DND-41 (cell line): Measurements from ENCODE around the gene CDKN1B.

Source experiments
- ATAC-seq: fragments of 200-7000 bp; cut with Tn5 transposase; 3 replicates; pipeline ENCODE4 v1.9.1; 2021; ENCODE audit warnings: low read depth; ENCODE audit not compliant: insufficient read depth
- DNase-seq: peaks from one replicate; pipeline ENCODE4 v3.0.0-alpha.2; 2020
- H2AFZ ChIP-seq: 2 replicates; pipeline ENCODE4 v1.6.0; 2012; ENCODE audit warnings: low read depth, low read length
- H3K27ac ChIP-seq: 2 replicates; pipeline ENCODE4 v1.5.1; 2012; ENCODE audit warnings: low read length, inconsistent platforms
- H3K27me3 ChIP-seq: fragments of 200-600 bp; sonication (generic); 2 replicates; pipeline ENCODE4 v1.6.0; 2012; ENCODE audit warnings: low read length, mild to moderate bottlenecking, inconsistent platforms; ENCODE audit not compliant: insufficient read depth, poor library complexity
- H3K36me3 ChIP-seq: 2 replicates; pipeline ENCODE4 v1.5.1; 2012; ENCODE audit warnings: low read length, inconsistent platforms; ENCODE audit not compliant: insufficient read depth
- H3K4me1 ChIP-seq: 2 replicates; pipeline ENCODE4 v1.5.1; 2012; ENCODE audit warnings: mild to moderate bottlenecking, low read length; ENCODE audit not compliant: insufficient read depth
- H3K4me2 ChIP-seq: 2 replicates; pipeline ENCODE4 v1.6.0; 2012; ENCODE audit warnings: mild to moderate bottlenecking, moderate library complexity, low read length, inconsistent platforms; ENCODE audit not compliant: insufficient read depth
- H3K4me3 ChIP-seq, 2 experiments: fragments of 200-600 bp in 1 of 2; shearing (Covaris generic) in 1 of 2; 2 replicates each; pipeline ENCODE4 v1.5.1; 2012 to 2016; ENCODE audit warnings: inconsistent platforms in 2 of 2, low read length in 2 of 2, mild to moderate bottlenecking in 2 of 2, low read depth in 1 of 2, moderate library complexity in 1 of 2
- H3K79me2 ChIP-seq: 2 replicates; pipeline ENCODE4 v1.6.0; 2012; ENCODE audit warnings: low read length, inconsistent platforms; ENCODE audit not compliant: insufficient read depth
- H3K9ac ChIP-seq: 2 replicates; pipeline ENCODE4 v1.6.0; 2012; ENCODE audit warnings: low read depth, mild to moderate bottlenecking, inconsistent platforms, low read length, moderate library complexity
- H3K9me3 ChIP-seq: 2 replicates; pipeline ENCODE4 v1.5.1; 2012; ENCODE audit warnings: low read length, moderate library complexity, mild to moderate bottlenecking, inconsistent platforms; ENCODE audit not compliant: insufficient read depth, severe bottlenecking
- H4K20me1 ChIP-seq: 2 replicates; pipeline ENCODE4 v1.6.0; 2012; ENCODE audit warnings: low read length; ENCODE audit not compliant: insufficient read depth
- EZH2 ChIP-seq: IDR thresholded peaks from 3 replicates; pipeline ENCODE4 v1.6.1; 2012; ENCODE audit warnings: borderline replicate concordance, low read depth, mild to moderate bottlenecking, moderate library complexity, low read length, inconsistent platforms; ENCODE audit not compliant: severe bottlenecking
- TF ChIP-seq, protein P1 (sequence below): IDR thresholded peaks from 2 replicates; pipeline ENCODE4 v1.5.1; 2012; ENCODE audit warnings: borderline replicate concordance, low read length, moderate library complexity, mild to moderate bottlenecking; ENCODE audit not compliant: poor library complexity, severe bottlenecking; ENCODE audit errors: extremely low read depth

The CDKN1B gene

DNA sequence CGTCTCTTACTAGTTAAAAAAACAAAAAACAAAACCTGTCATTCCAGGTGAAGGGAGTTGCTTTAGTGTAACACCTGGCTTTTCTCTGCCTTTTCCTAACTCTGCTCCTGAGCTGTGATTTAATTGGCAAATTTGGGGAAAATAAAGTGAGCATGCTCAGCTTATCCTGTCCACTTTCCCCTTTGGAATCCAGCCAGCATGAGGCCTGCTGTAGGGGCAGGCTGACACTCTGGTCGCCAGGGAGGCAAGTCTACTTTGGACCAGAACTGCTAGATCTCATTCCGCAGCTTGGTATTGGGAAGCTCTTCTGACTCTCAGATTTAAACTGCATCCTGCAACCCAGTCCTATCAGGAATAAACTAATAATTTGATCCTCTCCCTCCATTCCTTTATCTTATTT lies 30.1 kb downstream of the CDKN1B start:
- Histone ChIP-seq H3K9ac (no peak overlapping the region), H3K27ac (no peak overlapping the region), H2AFZ (no peak overlapping the region), H4K20me1 (no peaks in the 10 kb centered on the region), H3K79me2 (0 out of 2 replicates have a peak, but pooled peaks cover 7% of the 10 kb centered on the region), H3K27me3 (no peaks in the 10 kb centered on the region), H3K4me1 (no peaks in the 10 kb centered on the region), H3K36me3 (0 out of 2 replicates have a peak, but pooled peaks cover 3% of the 10 kb centered on the region), H3K9me3 (no peaks in the 10 kb centered on the region), H3K4me3 (no peak overlapping the region), H3K4me2 (no peak overlapping the region)
- TF ChIP-seq EZH2 = no peak
- TF ChIP-seq, protein P1, sequence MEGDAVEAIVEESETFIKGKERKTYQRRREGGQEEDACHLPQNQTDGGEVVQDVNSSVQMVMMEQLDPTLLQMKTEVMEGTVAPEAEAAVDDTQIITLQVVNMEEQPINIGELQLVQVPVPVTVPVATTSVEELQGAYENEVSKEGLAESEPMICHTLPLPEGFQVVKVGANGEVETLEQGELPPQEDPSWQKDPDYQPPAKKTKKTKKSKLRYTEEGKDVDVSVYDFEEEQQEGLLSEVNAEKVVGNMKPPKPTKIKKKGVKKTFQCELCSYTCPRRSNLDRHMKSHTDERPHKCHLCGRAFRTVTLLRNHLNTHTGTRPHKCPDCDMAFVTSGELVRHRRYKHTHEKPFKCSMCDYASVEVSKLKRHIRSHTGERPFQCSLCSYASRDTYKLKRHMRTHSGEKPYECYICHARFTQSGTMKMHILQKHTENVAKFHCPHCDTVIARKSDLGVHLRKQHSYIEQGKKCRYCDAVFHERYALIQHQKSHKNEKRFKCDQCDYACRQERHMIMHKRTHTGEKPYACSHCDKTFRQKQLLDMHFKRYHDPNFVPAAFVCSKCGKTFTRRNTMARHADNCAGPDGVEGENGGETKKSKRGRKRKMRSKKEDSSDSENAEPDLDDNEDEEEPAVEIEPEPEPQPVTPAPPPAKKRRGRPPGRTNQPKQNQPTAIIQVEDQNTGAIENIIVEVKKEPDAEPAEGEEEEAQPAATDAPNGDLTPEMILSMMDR = no peak
- DNase-seq = no peak
- no peak for ATAC-seq

DNA sequence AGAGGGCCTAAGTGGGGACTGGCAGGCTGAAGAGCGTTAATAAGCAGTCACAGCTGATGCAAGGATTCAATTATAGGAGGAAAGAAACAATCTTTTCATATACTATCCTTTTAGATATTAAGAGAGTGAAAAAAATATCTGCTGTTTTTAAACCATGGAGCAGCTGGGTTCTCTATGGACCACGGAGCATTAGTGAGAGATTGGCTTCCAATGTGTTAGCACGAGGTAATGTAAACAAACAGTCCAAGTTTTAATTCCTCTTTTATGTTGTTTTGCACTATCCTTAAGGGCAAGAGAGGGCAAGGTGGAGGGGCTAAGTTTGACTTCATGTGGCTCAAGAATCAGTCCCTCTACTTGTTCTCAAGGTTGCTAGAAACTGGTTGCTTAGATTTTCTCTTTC lies 30.9 kb downstream of the CDKN1B start:
- H3K4me2 ChIP-seq = no peak overlapping the region
- 0 out of 2 replicates have a peak, but pooled peaks cover 3% of the 10 kb centered on the region for H3K36me3 ChIP-seq
- H2AFZ ChIP-seq = no peak overlapping the region

DNA sequence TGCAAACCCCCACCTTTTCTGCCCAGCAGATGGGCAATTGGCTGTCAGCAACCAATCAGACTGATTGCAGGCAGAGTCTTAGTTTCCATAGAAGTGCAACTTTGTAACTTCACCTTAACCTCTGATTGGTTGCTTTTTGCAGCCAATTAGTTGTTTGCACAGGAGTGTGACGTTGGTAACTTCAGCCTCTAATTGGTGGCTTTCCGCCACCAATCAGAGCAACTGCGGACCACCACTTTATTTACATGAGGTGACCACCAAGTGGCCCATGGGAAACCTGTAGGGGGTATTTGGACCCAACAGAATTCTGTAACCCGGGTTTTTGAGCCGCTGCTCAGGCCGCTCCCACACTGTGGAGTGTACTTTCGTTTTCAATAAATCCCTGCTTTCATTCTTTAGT lies 32.3 kb downstream of the CDKN1B start:
- DNase-seq = no peak
- Histone ChIP-seq H3K79me2 (0 out of 2 replicates have a peak, but pooled peaks cover 7% of the 10 kb centered on the region), H3K4me3 (no peak overlapping the region), H3K9ac (no peak overlapping the region), H3K9me3 (no peaks in the 10 kb centered on the region), H3K4me1 (no peaks in the 10 kb centered on the region), H2AFZ (no peak overlapping the region), H3K27me3 (no peaks in the 10 kb centered on the region), H3K36me3 (no peaks in the 10 kb centered on the region), H4K20me1 (no peaks in the 10 kb centered on the region), H3K4me2 (no peak overlapping the region), H3K27ac (no peak overlapping the region)
- TF ChIP-seq, protein P1 = no peak
- TF ChIP-seq EZH2 = no peak
- ATAC-seq = no peak

More for the DNA sequence above, 30.9 kb downstream of the CDKN1B start:
- Histone ChIP-seq H3K9me3 (no peaks in the 10 kb centered on the region), H3K27ac (no peak overlapping the region), H3K27me3 (no peaks in the 10 kb centered on the region), H4K20me1 (no peaks in the 10 kb centered on the region), H3K4me1 (no peaks in the 10 kb centered on the region), H3K79me2 (0 out of 2 replicates have a peak, but pooled peaks cover 7% of the 10 kb centered on the region), H3K9ac (no peak overlapping the region), H3K4me3 (no peak overlapping the region)
- DNase-seq (no peak), ATAC-seq (no peak)
- TF ChIP-seq, protein P1 = no peak

DNA sequence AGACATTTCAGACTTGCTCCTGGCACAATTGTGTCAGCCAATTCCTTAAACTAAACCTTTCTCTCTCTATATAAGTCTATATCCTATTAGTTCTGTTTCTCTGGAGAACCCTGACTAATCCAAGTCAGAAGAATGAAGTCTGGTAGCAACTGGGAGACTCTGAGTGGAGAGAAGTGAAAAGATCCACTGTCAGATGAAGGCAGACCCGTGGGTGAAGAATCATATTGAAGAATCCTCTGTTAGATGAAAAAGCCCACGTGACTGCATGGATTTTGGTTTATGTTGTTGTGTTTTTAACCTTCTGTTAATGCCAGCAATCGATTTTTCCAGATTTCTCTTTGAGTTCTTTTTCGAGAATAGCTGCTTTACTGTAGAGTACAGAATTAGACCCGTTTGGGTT lies 38.8 kb downstream of the CDKN1B start:
- no peak overlapping the region for H3K27ac ChIP-seq
- H3K79me2 ChIP-seq = no peaks in the 10 kb centered on the region
- no peak overlapping the region for H2AFZ ChIP-seq
- no peak overlapping the region for H3K4me3 ChIP-seq
- H3K9ac ChIP-seq = no peak overlapping the region
- no peak for TF ChIP-seq EZH2
- TF ChIP-seq, protein P1 = no peak
- DNase-seq (no peak), ATAC-seq (no peak)
- no peaks in the 10 kb centered on the region for H4K20me1 ChIP-seq
- no peaks in the 10 kb centered on the region for H3K9me3 ChIP-seq
- H3K27me3 ChIP-seq = no peaks in the 10 kb centered on the region
- H3K4me2 ChIP-seq = no peak overlapping the region
- H3K4me1 ChIP-seq = no peaks in the 10 kb centered on the region
- no peaks in the 10 kb centered on the region for H3K36me3 ChIP-seq
